Measurements from ENCODE around the gene ATAD3C. TPM values are rescaled to one million over a fixed set of nuclear protein-coding genes. Genes with fewer than 3 reads are reported as not detected.
"Not testable (repeated sequence)": the region's sequence is repeated elsewhere in the genome, so short reads cannot be mapped to it uniquely, and the experiment has no call there.

The ATAD3C gene
- total RNA-seq, 1 experiment from 2014 or later: 1.4 TPM

DNA sequence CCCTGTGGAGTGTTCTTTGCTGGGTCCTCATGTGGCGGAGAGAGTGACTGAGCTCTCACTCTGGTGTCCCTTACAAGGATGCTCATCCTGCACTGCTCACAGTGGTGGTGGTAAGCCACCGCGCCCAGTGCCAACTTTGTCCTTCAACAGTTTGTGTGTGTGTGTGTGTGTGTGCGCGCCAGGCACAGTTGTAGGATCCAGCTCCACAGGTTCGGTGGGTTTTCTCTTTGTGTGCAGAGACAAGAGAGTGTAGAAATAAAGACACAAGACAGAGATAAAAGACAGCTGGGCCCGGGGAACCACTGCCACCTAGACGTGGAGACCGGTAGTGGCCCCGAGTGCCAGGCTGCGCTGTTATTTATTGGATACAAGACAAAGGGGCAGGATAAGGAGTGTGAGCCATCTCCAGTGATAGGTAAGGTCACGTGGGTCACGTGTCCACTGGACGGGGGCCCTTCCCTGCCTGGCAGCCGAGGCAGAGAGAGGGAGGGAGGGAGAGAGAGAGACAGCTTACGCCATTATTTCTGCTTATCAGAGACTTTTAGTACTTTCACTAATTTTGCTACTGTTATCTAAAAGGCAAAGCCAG is 55.4 kb downstream of the ATAD3C start:
- intact Hi-C loops (cut with micrococcal nuclease): loop anchor here (2.0 kb wide), 1 partner anchor 106 kb away; the partner anchor contains the start of gene CCNL2
- Histone ChIP-seq H3K27ac (ENCODE audit: low read length) (0 out of 2 replicates have a peak overlapping the region, but pooled peaks have one; percentile 30), H3K4me3 (ENCODE audit: low read length) (peak overlapping the region; percentile 41; the same call in 1 of the 2 replicates), H3K4me2 (ENCODE audit: low read length) (peak overlapping the region; percentile 63), H2AFZ (ENCODE audit: low read length) (peak overlapping the region; percentile 50)
- H4K20me1 ChIP-seq (ENCODE audit: low read length); H3K36me3 ChIP-seq (ENCODE audit: low read depth, low read length); H3K9ac ChIP-seq (ENCODE audit: low read length); H3K9me2 ChIP-seq (replicated peaks; ENCODE audit: low read length); H3K4me1 ChIP-seq (ENCODE audit: insufficient read depth, low read length); H3K27me3 ChIP-seq (ENCODE audit: low read length); H3K79me2 ChIP-seq (ENCODE audit: low read length); H3F3A ChIP-seq (ENCODE audit: low read length, unreplicated experiment); BruUV-seq (replicated peaks); H3K9me3 ChIP-seq (ENCODE audit: low read length): not testable (repeated sequence)
- POLR2A ChIA-PET (ENCODE audit: unreplicated experiment): interaction anchor here (0.6 to 0.7 kb wide), 3 partner anchors 19 to 887 kb away, joined by 3 to 9 read pairs (median 3); partner anchors contain the start of genes CCNL2 and RER1
- peak; percentile 97 for DNase-seq
- CTCF ChIA-PET: interaction anchor here (0.5 to 1.3 kb wide), 7 partner anchors 64 to 628 kb away, joined by 3 to 6 read pairs (median 5); partner anchors contain the start of gene CCNL2
- TF ChIP-seq, protein P1, sequence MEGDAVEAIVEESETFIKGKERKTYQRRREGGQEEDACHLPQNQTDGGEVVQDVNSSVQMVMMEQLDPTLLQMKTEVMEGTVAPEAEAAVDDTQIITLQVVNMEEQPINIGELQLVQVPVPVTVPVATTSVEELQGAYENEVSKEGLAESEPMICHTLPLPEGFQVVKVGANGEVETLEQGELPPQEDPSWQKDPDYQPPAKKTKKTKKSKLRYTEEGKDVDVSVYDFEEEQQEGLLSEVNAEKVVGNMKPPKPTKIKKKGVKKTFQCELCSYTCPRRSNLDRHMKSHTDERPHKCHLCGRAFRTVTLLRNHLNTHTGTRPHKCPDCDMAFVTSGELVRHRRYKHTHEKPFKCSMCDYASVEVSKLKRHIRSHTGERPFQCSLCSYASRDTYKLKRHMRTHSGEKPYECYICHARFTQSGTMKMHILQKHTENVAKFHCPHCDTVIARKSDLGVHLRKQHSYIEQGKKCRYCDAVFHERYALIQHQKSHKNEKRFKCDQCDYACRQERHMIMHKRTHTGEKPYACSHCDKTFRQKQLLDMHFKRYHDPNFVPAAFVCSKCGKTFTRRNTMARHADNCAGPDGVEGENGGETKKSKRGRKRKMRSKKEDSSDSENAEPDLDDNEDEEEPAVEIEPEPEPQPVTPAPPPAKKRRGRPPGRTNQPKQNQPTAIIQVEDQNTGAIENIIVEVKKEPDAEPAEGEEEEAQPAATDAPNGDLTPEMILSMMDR (conservative IDR thresholded peaks at IDR 0.05; ENCODE audit: low read depth, low read length): peak; percentile 65
- ATAC-seq: peak; percentile 72

DNA sequence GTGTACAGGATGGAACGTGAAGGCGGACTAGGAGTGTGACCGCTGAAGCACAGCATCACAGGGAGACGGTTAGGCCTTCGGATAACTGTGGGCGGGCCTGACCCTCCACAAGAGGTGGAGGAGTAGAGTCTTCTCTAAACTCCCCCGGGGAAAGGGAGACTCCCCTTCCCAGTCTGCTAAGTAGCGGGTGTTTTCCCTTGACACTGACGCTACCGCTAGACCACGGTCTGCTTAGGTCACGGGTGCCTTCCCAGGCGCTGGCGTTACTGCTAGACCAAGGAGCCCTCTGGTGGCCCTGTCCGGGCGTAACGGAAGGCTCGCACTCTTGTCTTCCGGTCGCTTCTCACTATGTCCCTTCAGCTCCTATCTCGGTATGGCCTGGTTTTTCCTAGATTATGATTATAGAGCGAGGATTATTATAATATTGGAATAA is 55.9 kb downstream of the ATAD3C start:
- not testable (repeated sequence) for H3K9me2 ChIP-seq (replicated peaks; ENCODE audit: low read length); H3K4me1 ChIP-seq (ENCODE audit: insufficient read depth, low read length); H3K36me3 ChIP-seq (ENCODE audit: low read depth, low read length); H3K9me3 ChIP-seq (ENCODE audit: low read length); H3K27me3 ChIP-seq (ENCODE audit: low read length); H3F3A ChIP-seq (ENCODE audit: low read length, unreplicated experiment); H3K79me2 ChIP-seq (ENCODE audit: low read length); H3K9ac ChIP-seq (ENCODE audit: low read length); H4K20me1 ChIP-seq (ENCODE audit: low read length)
- CTCF ChIA-PET: interaction anchor here (0.6 to 1.3 kb wide), 10 partner anchors 44 to 627 kb away, joined by 3 to 9 read pairs (median 4); partner anchors contain the start of genes AURKAIP1 and CCNL2
- intact Hi-C loops (cut with micrococcal nuclease): loop anchor here (2.0 kb wide), 1 partner anchor 107 kb away; the partner anchor contains the start of gene CCNL2
- H2AFZ ChIP-seq (ENCODE audit: low read length): peak overlapping the region; percentile 50; the same call in 1 of the 2 replicates
- ATAC-seq: peak; percentile 85
- H3K4me3 ChIP-seq (ENCODE audit: low read length): peak overlapping the region; percentile 41; the same call in 1 of the 2 replicates
- TF ChIP-seq, protein P1 (conservative IDR thresholded peaks at IDR 0.05; ENCODE audit: low read depth, low read length): peak; percentile 37
- DNase-seq: peak; percentile 50
- POLR2A ChIA-PET (ENCODE audit: unreplicated experiment): interaction anchor here (0.6 kb wide), 2 partner anchors 19 to 106 kb away, joined by 3 to 9 read pairs; partner anchors contain the start of gene CCNL2
- TSS peak; percentile 79 for BruUV-seq (replicated peaks)
- peak overlapping the region; percentile 63 for H3K4me2 ChIP-seq (ENCODE audit: low read length)
- H3K27ac ChIP-seq (ENCODE audit: low read length): 0 out of 2 replicates have a peak overlapping the region, but pooled peaks have one; percentile 30

DNA sequence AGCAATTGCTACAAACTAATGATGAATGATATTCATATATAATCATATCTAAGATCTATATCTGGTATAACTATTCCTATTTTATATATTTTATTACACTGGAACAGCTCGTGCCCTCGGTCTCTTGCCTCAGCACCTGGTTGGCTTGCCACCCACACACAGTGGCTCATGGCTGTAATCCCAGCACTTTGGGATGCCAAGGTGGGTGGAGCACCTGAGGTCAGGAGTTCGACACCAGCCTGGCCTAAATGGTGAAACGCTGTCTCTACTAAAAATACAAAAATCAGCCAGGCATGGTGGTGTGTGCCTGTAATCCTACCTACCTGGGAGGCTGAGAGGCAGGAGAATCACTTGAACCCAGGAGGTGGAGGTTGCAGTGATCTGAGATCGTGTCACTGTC is 56.3 kb downstream of the ATAD3C start:
- ChIA-PET POLR2A (ENCODE audit: unreplicated experiment) (interaction anchor here (0.6 kb wide), 1 partner anchor 237 kb away, joined by 3 read pairs; no protein-coding TSS in a partner anchor), CTCF (interaction anchor here (0.6 to 0.8 kb wide), 7 partner anchors 44 to 201 kb away, joined by 3 to 9 read pairs (median 4); partner anchors contain the start of genes AURKAIP1 and CCNL2)
- H2AFZ ChIP-seq (ENCODE audit: low read length); H3F3A ChIP-seq (ENCODE audit: low read length, unreplicated experiment); H3K79me2 ChIP-seq (ENCODE audit: low read length); H3K27me3 ChIP-seq (ENCODE audit: low read length); H4K20me1 ChIP-seq (ENCODE audit: low read length); ATAC-seq; H3K9me3 ChIP-seq (ENCODE audit: low read length); DNase-seq; H3K9ac ChIP-seq (ENCODE audit: low read length); H3K36me3 ChIP-seq (ENCODE audit: low read depth, low read length); H3K27ac ChIP-seq (ENCODE audit: low read length); BruUV-seq (replicated peaks); H3K9me2 ChIP-seq (replicated peaks; ENCODE audit: low read length): not testable (repeated sequence)
- peak overlapping the region; percentile 41; the same call in 1 of the 2 replicates for H3K4me3 ChIP-seq (ENCODE audit: low read length)
- H3K4me2 ChIP-seq (ENCODE audit: low read length): peak overlapping the region; percentile 13; the same call in 1 of the 2 replicates
- intact Hi-C loops (cut with micrococcal nuclease): loop anchor here (2.0 kb wide), 1 partner anchor 107 kb away; the partner anchor contains the start of gene CCNL2
- peaks cover 14% of the 10 kb centered on the region for H3K4me1 ChIP-seq (ENCODE audit: insufficient read depth, low read length)

Measured in PC-3 (cell line).